ENCODE data around the gene CRTAC1. TPM values are rescaled to one million over a fixed set of nuclear protein-coding genes. Genes with fewer than 3 reads are reported as not detected.

The CRTAC1 gene, protein sequence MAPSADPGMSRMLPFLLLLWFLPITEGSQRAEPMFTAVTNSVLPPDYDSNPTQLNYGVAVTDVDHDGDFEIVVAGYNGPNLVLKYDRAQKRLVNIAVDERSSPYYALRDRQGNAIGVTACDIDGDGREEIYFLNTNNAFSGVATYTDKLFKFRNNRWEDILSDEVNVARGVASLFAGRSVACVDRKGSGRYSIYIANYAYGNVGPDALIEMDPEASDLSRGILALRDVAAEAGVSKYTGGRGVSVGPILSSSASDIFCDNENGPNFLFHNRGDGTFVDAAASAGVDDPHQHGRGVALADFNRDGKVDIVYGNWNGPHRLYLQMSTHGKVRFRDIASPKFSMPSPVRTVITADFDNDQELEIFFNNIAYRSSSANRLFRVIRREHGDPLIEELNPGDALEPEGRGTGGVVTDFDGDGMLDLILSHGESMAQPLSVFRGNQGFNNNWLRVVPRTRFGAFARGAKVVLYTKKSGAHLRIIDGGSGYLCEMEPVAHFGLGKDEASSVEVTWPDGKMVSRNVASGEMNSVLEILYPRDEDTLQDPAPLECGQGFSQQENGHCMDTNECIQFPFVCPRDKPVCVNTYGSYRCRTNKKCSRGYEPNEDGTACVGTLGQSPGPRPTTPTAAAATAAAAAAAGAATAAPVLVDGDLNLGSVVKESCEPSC
- total RNA-seq: not detected

- no peak within 1 kb of the TSS for H3K4me3 Mint-ChIP-seq
- ChIA-PET CTCF (interaction anchor here (4.7 kb wide), 1 partner anchor 11 kb away, joined by 26 read pairs; no protein-coding TSS in a partner anchor), POLR2A (no interaction called here)
- DNase-seq: no peak
- peaks cover 3% of the 10 kb centered on the region for H3K4me1 Mint-ChIP-seq
- peaks cover 63% of the 10 kb centered on the region for H3K27me3 Mint-ChIP-seq
- H3K27ac Mint-ChIP-seq: no peak within 1 kb of the TSS
- H3K9me3 Mint-ChIP-seq: no peaks in the 10 kb centered on the region
- no peaks in the 10 kb centered on the region for H3K36me3 Mint-ChIP-seq (ENCODE audit: low read depth)
These were observed at the start of gene CRTAC1 for GRCh38 chr10:98030093-98030821. Gene CRTAC1 (minus strand): TSS chr10:98030621. CDS start chr10:98030472, 149 bp downstream.

GRCh38 chr10:98078774-98079173, 48.4 kb upstream of the CRTAC1 start:
- POLR2A ChIA-PET: no interaction called here
- DNase-seq: no peak
- peaks cover 4% of the 10 kb centered on the region for H3K27me3 Mint-ChIP-seq

GRCh38 chr10:98077223-98077622, 46.8 kb upstream of the CRTAC1 start:
- H3K4me3 Mint-ChIP-seq: no peak overlapping the region
- no peaks in the 10 kb centered on the region for H3K9me3 Mint-ChIP-seq
- H3K36me3 Mint-ChIP-seq (ENCODE audit: low read depth): no peaks in the 10 kb centered on the region
- peaks cover 4% of the 10 kb centered on the region for H3K27me3 Mint-ChIP-seq
- ChIA-PET CTCF (interaction anchor here (1.3 kb wide), 1 partner anchor 32 kb away, joined by 3 read pairs; no protein-coding TSS in a partner anchor), POLR2A (no interaction called here)
- DNase-seq: no peak
- H3K4me1 Mint-ChIP-seq: no peaks in the 10 kb centered on the region
- no peak overlapping the region for H3K27ac Mint-ChIP-seq

More at GRCh38 chr10:98078774-98079173, 48.4 kb upstream of the CRTAC1 start:
- Mint-ChIP-seq H3K27ac (no peak overlapping the region), H3K36me3 (ENCODE audit: low read depth) (no peaks in the 10 kb centered on the region), H3K9me3 (no peaks in the 10 kb centered on the region), H3K4me3 (no peak overlapping the region), H3K4me1 (no peaks in the 10 kb centered on the region)
- CTCF ChIA-PET: no interaction called here

DNA sequence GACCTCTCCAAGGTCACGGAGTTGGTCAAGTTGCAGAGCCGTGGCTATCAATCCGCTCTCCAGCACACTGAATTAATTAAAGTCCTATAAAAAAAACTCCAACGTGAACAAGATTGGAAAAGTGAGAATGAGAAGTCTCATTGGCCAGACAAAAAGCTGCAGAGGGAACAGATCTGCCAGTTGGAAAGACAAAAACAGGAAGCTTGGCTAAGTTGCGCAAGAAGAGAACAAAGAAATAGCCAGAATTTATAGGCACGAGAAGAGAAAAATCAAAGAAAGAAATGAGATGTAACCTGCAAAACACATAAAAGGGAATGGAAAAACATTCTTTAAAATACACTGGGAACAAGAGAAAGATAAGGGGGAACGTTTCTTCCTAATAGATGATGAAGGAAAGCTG, 45.7 kb upstream of the CRTAC1 start:
- no peaks in the 10 kb centered on the region for H3K9me3 Mint-ChIP-seq
- no peaks in the 10 kb centered on the region for H3K36me3 Mint-ChIP-seq (ENCODE audit: low read depth)
- peaks cover 4% of the 10 kb centered on the region for H3K27me3 Mint-ChIP-seq
- no peak overlapping the region for H3K27ac Mint-ChIP-seq
- ChIA-PET POLR2A (no interaction called here), CTCF (interaction anchor here (1.3 kb wide), 1 partner anchor 30 kb away, joined by 3 read pairs; no protein-coding TSS in a partner anchor)
- no peaks in the 10 kb centered on the region for H3K4me1 Mint-ChIP-seq
- no peak for DNase-seq
- no peak overlapping the region for H3K4me3 Mint-ChIP-seq

DNA sequence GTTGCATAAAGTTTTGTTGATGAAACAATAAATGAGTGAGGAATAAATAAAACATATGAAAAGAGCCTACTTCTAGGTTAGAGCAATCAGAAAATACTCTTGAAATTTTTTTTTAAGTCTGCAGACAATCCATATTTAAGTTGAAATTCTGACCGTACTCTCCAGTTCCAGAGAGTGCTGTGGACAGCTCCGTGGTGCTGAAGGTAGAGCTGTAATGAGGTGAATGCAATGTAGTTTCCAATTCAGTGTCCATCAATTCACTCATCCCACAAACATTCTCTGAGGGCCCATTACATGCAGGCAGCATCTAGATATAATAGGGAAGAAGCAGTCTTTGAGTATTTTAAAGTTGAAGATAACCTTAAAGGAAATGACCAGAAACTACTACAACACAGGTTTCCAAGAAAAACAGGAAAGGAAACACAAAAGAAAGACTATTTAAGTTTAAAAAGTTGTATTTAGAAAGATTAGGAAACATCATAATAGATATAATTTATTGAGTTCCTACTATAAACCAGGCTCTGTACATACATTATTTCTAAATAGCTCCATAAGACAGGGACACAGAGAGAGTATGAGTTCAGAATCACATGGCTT, 44.0 kb upstream of the CRTAC1 start:
- H3K27me3 Mint-ChIP-seq: peaks cover 4% of the 10 kb centered on the region
- H3K9me3 Mint-ChIP-seq: no peaks in the 10 kb centered on the region
- CTCF ChIA-PET: no interaction called here
- H3K4me3 Mint-ChIP-seq: no peak overlapping the region
- H3K4me1 Mint-ChIP-seq: no peaks in the 10 kb centered on the region
- POLR2A ChIA-PET: no interaction called here
- peak; percentile 21 for DNase-seq
- H3K36me3 Mint-ChIP-seq (ENCODE audit: low read depth): no peaks in the 10 kb centered on the region
- no peak overlapping the region for H3K27ac Mint-ChIP-seq

DNA sequence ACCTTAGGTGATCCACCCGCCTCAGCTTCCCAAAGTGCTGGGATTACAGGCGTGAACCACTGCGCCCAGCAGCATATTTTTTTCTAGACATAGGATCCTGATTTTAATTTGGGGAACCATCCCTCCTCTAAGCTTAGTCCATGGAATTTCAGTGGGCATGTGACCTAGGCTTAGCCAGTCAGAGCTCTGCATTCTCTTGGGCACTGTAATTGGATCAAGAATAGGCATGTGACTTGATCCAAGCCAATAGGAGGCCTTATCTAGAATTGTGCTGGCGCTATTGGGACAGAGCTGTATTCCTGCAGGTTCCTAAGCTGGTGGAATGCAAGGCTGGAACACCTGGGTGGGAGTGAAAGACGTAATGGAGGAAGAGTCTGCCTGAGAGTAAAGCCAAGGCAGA, 36.7 kb upstream of the CRTAC1 start:
- DNase-seq: no peak
- no peak overlapping the region for H3K27ac Mint-ChIP-seq
- H3K9me3 Mint-ChIP-seq: no peaks in the 10 kb centered on the region
- ChIA-PET CTCF (interaction anchor here (3.5 kb wide), 1 partner anchor 20 kb away, joined by 16 read pairs; no protein-coding TSS in a partner anchor), POLR2A (no interaction called here)
- H3K36me3 Mint-ChIP-seq (ENCODE audit: low read depth): no peaks in the 10 kb centered on the region
- H3K27me3 Mint-ChIP-seq: peaks cover 6% of the 10 kb centered on the region
- H3K4me1 Mint-ChIP-seq: no peaks in the 10 kb centered on the region
- H3K4me3 Mint-ChIP-seq: no peak overlapping the region

DNA sequence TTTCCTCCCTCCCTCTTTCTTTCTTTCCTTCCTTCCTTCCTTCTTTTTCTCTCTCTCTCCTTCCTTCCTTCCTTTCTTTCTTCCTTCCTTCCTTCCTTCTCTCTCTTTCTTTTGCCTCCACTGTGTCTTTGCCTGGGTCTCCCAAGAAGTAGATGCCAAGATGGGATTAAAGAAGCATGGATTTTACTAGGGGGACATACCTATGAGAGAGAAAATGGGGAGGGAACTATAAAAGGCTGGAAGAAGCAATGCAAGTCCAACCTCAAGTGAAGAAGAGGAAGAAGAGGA, 33.3 kb upstream of the CRTAC1 start:
- ChIA-PET CTCF (no interaction called here), POLR2A (no interaction called here)
- Mint-ChIP-seq H3K36me3 (ENCODE audit: low read depth) (no peaks in the 10 kb centered on the region), H3K27me3 (peaks cover 5% of the 10 kb centered on the region), H3K27ac (no peak overlapping the region), H3K4me3 (no peak overlapping the region), H3K9me3 (no peaks in the 10 kb centered on the region), H3K4me1 (no peaks in the 10 kb centered on the region)
- no peak for DNase-seq

GRCh38 chr10:98062424-98062823, 32.0 kb upstream of the CRTAC1 start:
- no peaks in the 10 kb centered on the region for H3K36me3 Mint-ChIP-seq (ENCODE audit: low read depth)
- H3K4me1 Mint-ChIP-seq: no peaks in the 10 kb centered on the region
- H3K4me3 Mint-ChIP-seq: no peak overlapping the region
- no peak for DNase-seq
- H3K27me3 Mint-ChIP-seq: peaks cover 5% of the 10 kb centered on the region
- no peaks in the 10 kb centered on the region for H3K9me3 Mint-ChIP-seq
- POLR2A ChIA-PET: no interaction called here
- H3K27ac Mint-ChIP-seq: no peak overlapping the region
- CTCF ChIA-PET: no interaction called here

DNA sequence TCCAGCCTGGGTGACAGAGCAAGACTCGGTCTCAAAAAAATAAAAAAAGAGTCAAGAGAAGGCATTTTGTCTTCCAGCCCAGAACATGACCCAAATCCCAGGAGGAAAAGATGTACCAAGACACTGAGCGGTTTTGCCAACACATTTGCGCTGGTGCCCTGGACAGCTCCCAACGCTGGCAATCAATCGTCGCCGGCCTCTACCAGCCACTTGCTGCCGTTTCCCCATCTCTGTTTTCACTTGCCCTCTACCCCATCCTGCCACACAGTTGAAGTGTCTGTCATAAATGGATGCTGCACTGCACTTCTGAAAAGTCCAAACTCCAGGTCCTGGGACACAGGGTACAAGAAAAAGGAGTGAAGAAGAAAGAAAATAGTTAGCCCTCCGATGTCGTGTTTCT, 29.7 kb upstream of the CRTAC1 start:
- no peaks in the 10 kb centered on the region for H3K9me3 Mint-ChIP-seq
- DNase-seq: no peak
- peaks cover 5% of the 10 kb centered on the region for H3K27me3 Mint-ChIP-seq
- CTCF ChIA-PET: no interaction called here
- no peak overlapping the region for H3K27ac Mint-ChIP-seq
- no peaks in the 10 kb centered on the region for H3K36me3 Mint-ChIP-seq (ENCODE audit: low read depth)
- POLR2A ChIA-PET: no interaction called here
- H3K4me3 Mint-ChIP-seq: no peak overlapping the region
- H3K4me1 Mint-ChIP-seq: no peaks in the 10 kb centered on the region

DNA sequence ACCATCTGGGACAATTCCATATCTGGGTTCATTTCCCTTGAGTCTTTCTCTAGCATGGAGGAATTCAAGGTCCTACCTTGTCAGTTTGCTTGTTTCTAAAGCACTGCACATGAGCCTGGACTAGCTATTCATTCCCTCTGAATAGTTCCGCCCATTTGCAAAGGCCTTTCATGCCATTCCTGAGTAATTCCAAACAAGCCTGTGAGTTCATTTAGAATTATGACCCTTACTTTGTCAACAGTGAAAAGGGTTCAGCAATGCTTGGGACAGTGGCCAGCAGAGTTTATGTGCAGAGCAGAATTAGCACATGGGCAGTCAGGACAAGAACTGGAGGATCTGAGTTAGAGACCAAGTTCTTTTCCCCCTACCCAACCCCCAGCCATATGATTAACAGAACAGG, 27.9 kb upstream of the CRTAC1 start:
- peaks cover 6% of the 10 kb centered on the region for H3K27me3 Mint-ChIP-seq
- CTCF ChIA-PET: interaction anchor here (1.5 kb wide), 1 partner anchor 17 kb away, joined by 4 read pairs; no protein-coding TSS in a partner anchor
- DNase-seq: no peak
- H3K4me3 Mint-ChIP-seq: no peak overlapping the region
- no peaks in the 10 kb centered on the region for H3K9me3 Mint-ChIP-seq
- H3K4me1 Mint-ChIP-seq: no peaks in the 10 kb centered on the region
- no peaks in the 10 kb centered on the region for H3K36me3 Mint-ChIP-seq (ENCODE audit: low read depth)
- no peak overlapping the region for H3K27ac Mint-ChIP-seq
- POLR2A ChIA-PET: no interaction called here

- ChIA-PET POLR2A (no interaction called here), CTCF (no interaction called here)
- H3K9me3 Mint-ChIP-seq: no peaks in the 10 kb centered on the region
- no peak overlapping the region for H3K27ac Mint-ChIP-seq
- no peak overlapping the region for H3K4me3 Mint-ChIP-seq
- H3K36me3 Mint-ChIP-seq (ENCODE audit: low read depth): no peaks in the 10 kb centered on the region
- H3K27me3 Mint-ChIP-seq: peaks cover 9% of the 10 kb centered on the region
- peak; percentile 26 for DNase-seq
- no peaks in the 10 kb centered on the region for H3K4me1 Mint-ChIP-seq
These were observed 25.6 kb upstream of the CRTAC1 start for GRCh38 chr10:98055841-98056516.

DNA sequence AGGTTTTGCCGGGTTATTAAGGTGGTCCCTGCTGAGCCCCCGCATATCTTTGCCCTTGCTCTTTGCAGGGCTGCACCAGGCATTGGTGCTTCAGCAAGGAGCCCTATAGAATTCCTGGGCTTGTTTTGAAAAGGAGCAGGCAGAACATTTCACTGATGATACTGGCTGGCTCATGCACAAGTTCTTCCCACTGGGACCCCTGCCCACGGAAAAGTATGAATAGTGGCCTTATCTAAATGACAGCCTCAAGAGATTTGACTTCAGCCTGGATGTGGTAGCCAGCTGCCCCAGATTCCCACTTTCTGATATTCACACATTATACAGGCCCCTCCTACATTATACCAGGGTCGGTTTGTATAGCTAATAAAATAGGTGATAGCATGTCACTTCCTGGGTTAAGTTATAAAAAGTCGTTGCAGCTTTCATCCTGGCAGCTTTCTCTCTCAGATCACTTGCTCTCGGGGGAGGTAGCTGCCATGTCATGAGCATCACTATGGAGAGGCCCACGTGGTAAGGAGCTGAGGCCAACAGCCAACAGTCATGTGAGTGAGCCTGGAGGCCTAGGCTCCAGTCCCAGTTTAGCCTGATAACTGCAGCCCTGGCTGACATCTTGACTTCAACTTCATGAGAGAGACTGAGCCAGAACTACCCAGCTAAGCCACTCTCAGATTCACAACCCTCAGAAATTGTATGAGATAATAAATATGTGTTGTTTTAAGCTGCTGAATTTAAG, 16.8 kb upstream of the CRTAC1 start:
- POLR2A ChIA-PET: no interaction called here
- Mint-ChIP-seq H3K36me3 (ENCODE audit: low read depth) (no peaks in the 10 kb centered on the region), H3K27ac (no peak overlapping the region), H3K9me3 (no peaks in the 10 kb centered on the region), H3K4me3 (no peak overlapping the region), H3K27me3 (peaks cover 30% of the 10 kb centered on the region), H3K4me1 (no peaks in the 10 kb centered on the region)
- no peak for DNase-seq
- CTCF ChIA-PET: interaction anchor here (1.8 to 3.3 kb wide), 3 partner anchors 9 to 133 kb away, joined by 4 to 16 read pairs (median 6); no protein-coding TSS in a partner anchor

Measured in activated CD4-positive, alpha-beta memory T cell treated with anti-CD3 and anti-CD28 coated beads, Interleukin-2, amount 10 ng/mL, durations not matched to agents 7 days and 5 days (primary cell).